22Rv1 (cell line): ENCODE measurements around the gene FANK1.
"Not testable (repeated sequence)": the region's sequence is repeated elsewhere in the genome, so short reads cannot be mapped to it uniquely, and the experiment has no call there.

Source experiments
- CTCF ChIP-seq: fragments of 450-650 bp; IDR thresholded peaks from 2 replicates; pipeline ENCODE4 v1.5.1; 2017; ENCODE audit warnings: mild to moderate bottlenecking
- ZFX ChIP-seq: fragments of 450-650 bp; IDR thresholded peaks from 2 replicates; pipeline ENCODE4 v1.6.1; 2017; ENCODE audit warnings: antibody characterized with exemption, borderline replicate concordance

- TF ChIP-seq CTCF, ZFX: not testable (repeated sequence)
Measured at GRCh38 chr10:125896088-125896934, at the start of gene FANK1.
